ENCODE measurements around the gene DCXR.

DNA sequence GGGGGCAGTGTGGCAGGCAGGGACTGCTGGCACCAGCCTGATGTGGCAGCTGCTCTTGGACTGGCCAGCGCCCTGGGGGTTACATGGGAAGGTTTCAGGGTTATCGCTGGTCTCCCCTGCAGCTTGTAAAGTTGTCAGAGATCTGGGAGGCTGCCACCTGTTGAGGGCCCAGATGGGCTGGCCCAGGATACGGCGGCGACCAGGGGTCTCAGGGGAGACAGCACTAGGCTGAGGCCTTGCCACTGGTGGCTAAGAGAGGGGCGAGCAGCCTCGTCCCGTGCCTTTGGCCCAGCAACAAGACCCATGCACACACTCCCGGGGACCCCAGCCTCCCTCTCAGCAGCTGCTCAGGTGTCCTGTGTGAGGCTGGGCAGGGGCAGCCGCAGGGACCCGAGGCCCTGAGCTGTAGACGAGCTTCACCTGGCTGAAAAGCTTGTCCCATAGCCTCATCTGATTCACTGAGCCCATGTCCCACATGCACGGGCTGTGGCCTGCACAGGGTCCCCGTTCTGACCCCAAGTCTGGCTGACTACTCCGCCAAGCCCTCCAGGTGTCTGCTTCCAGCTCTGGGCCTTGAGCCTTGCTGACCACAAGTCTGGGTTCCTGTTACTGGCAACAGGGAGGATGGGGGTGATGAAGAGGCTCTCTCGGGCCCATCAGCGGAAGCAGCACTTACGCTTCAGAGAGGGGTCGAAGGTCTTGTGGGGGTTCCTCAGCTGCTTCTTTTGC, 21.9 kb upstream of the DCXR start:
- TF ChIP-seq, protein P1, sequence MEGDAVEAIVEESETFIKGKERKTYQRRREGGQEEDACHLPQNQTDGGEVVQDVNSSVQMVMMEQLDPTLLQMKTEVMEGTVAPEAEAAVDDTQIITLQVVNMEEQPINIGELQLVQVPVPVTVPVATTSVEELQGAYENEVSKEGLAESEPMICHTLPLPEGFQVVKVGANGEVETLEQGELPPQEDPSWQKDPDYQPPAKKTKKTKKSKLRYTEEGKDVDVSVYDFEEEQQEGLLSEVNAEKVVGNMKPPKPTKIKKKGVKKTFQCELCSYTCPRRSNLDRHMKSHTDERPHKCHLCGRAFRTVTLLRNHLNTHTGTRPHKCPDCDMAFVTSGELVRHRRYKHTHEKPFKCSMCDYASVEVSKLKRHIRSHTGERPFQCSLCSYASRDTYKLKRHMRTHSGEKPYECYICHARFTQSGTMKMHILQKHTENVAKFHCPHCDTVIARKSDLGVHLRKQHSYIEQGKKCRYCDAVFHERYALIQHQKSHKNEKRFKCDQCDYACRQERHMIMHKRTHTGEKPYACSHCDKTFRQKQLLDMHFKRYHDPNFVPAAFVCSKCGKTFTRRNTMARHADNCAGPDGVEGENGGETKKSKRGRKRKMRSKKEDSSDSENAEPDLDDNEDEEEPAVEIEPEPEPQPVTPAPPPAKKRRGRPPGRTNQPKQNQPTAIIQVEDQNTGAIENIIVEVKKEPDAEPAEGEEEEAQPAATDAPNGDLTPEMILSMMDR (IDR thresholded peaks at IDR 0.05 in 4 of 5, conservative IDR thresholded peaks at IDR 0.05 in 1 of 5) = no peak
- no peak for TF ChIP-seq POLR2A (IDR thresholded peaks at IDR 0.05)

All from gastrocnemius medialis (tissue), 4 donors.